MM.1S (cell line): ENCODE measurements around the gene KIF25.

ENCODE experiments used
- DNase-seq: peaks from one replicate; pipeline ENCODE4 v3.0.0-alpha.2; 2015
- H2AFZ ChIP-seq: fragments of 300-600 bp; sonication (generic); 2 replicates; pipeline ENCODE4 v1.6.0; 2016; ENCODE audit warnings: antibody characterized with exemption, low read length
- H3F3A ChIP-seq: fragments of 300-600 bp; sonication (generic); 2 replicates; pipeline ENCODE4 v1.6.1; 2016; ENCODE audit warnings: mild to moderate bottlenecking, antibody characterized with exemption, low read length, moderate library complexity, mixed read lengths; ENCODE audit not compliant: insufficient read depth
- H3K27ac ChIP-seq: fragments of 300-600 bp; sonication (generic); 2 replicates; pipeline ENCODE4 v1.5.1; 2016; ENCODE audit warnings: mild to moderate bottlenecking, low read length
- H3K27me3 ChIP-seq: fragments of 300-600 bp; sonication (generic); replicated peaks from 2 replicates; pipeline ENCODE4 v1.6.0; 2016; ENCODE audit warnings: low read length; ENCODE audit not compliant: insufficient read depth
- H3K36me3 ChIP-seq: fragments of 300-600 bp; sonication (generic); replicated peaks from 2 replicates; pipeline ENCODE4 v1.6.1; 2016; ENCODE audit warnings: mild to moderate bottlenecking, low read length, mixed read lengths; ENCODE audit not compliant: insufficient read depth
- H3K4me1 ChIP-seq: fragments of 300-600 bp; sonication (generic); 2 replicates; pipeline ENCODE4 v1.6.1; 2016; ENCODE audit warnings: low read length, mixed read lengths
- H3K4me2 ChIP-seq: fragments of 300-600 bp; sonication (generic); 2 replicates; pipeline ENCODE4 v1.6.0; 2016; ENCODE audit warnings: low read depth, low read length
- H3K4me3 ChIP-seq: fragments of 300-600 bp; sonication (generic); 2 replicates; pipeline ENCODE4 v1.5.1; 2016; ENCODE audit warnings: low read length, mixed read lengths
- H3K79me2 ChIP-seq: fragments of 300-600 bp; sonication (generic); 2 replicates; pipeline ENCODE4 v1.6.1; 2016; ENCODE audit warnings: mixed run types, low read length, mixed read lengths
- H3K9ac ChIP-seq: fragments of 300-600 bp; sonication (generic); 2 replicates; pipeline ENCODE4 v1.6.1; 2016; ENCODE audit warnings: low read length, mixed read lengths
- H3K9me2 ChIP-seq: fragments of 300-600 bp; sonication (generic); replicated peaks from 2 replicates; pipeline ENCODE4 v1.6.1; 2016; ENCODE audit warnings: mild to moderate bottlenecking, low read length, mixed read lengths; ENCODE audit not compliant: insufficient read depth
- H3K9me3 ChIP-seq: fragments of 300-600 bp; sonication (generic); replicated peaks from 2 replicates; pipeline ENCODE4 v1.6.1; 2016; ENCODE audit warnings: mild to moderate bottlenecking, low read length, mixed read lengths; ENCODE audit not compliant: insufficient read depth
- H4K20me1 ChIP-seq: fragments of 300-600 bp; sonication (generic); 2 replicates; pipeline ENCODE4 v1.6.1; 2016; ENCODE audit warnings: mild to moderate bottlenecking, low read length, moderate library complexity, mixed read lengths; ENCODE audit not compliant: insufficient read depth
- CTCF ChIP-seq: fragments of 300-600 bp; sonication (generic); IDR thresholded peaks from 2 replicates; pipeline ENCODE4 v1.5.1; 2016; ENCODE audit warnings: antibody characterized with exemption, low read length, mixed read lengths
- EZH2 ChIP-seq: fragments of 300-600 bp; sonication (generic); optimal IDR thresholded peaks from 2 replicates; pipeline ENCODE3; 2017; ENCODE audit warnings: low read depth, mild to moderate bottlenecking, antibody characterized with exemption, low read length, mixed read lengths
- EZH2phosphoT487 ChIP-seq: fragments of 300-600 bp; sonication (generic); IDR thresholded peaks from 2 replicates; pipeline ENCODE4 v1.6.1; 2018; ENCODE audit warnings: antibody characterized with exemption, low read length

KIF25 gene

GRCh38 chr6:167957626-167958025 is 39.8 kb upstream of the KIF25 start:
- Histone ChIP-seq H3F3A (no peaks in the 10 kb centered on the region), H3K36me3 (no peaks in the 10 kb centered on the region), H3K4me1 (no peaks in the 10 kb centered on the region), H3K9ac (no peak overlapping the region), H4K20me1 (no peaks in the 10 kb centered on the region), H3K79me2 (no peaks in the 10 kb centered on the region), H2AFZ (no peak overlapping the region), H3K4me3 (no peak overlapping the region), H3K27me3 (no peaks in the 10 kb centered on the region), H3K4me2 (no peak overlapping the region), H3K27ac (no peak overlapping the region), H3K9me3 (no peaks in the 10 kb centered on the region), H3K9me2 (no peaks in the 10 kb centered on the region)
- no peak for TF ChIP-seq EZH2
- TF ChIP-seq CTCF: no peak
- no peak for TF ChIP-seq EZH2phosphoT487
- no peak for DNase-seq

- no peaks in the 10 kb centered on the region for H4K20me1 ChIP-seq
- H3F3A ChIP-seq: no peaks in the 10 kb centered on the region
- no peaks in the 10 kb centered on the region for H3K9me2 ChIP-seq
- H3K4me2 ChIP-seq: no peak overlapping the region
- no peak overlapping the region for H2AFZ ChIP-seq
- no peak overlapping the region for H3K4me3 ChIP-seq
- H3K27me3 ChIP-seq: no peaks in the 10 kb centered on the region
- no peaks in the 10 kb centered on the region for H3K4me1 ChIP-seq
- H3K79me2 ChIP-seq: no peaks in the 10 kb centered on the region
- H3K9ac ChIP-seq: no peak overlapping the region
- no peak for DNase-seq
- no peaks in the 10 kb centered on the region for H3K9me3 ChIP-seq
- no peak for TF ChIP-seq EZH2phosphoT487
- TF ChIP-seq CTCF: no peak
- TF ChIP-seq EZH2: no peak
- no peaks in the 10 kb centered on the region for H3K36me3 ChIP-seq
- H3K27ac ChIP-seq: no peak overlapping the region
These were observed 36.9 kb upstream of the KIF25 start for GRCh38 chr6:167960579-167960978.

GRCh38 chr6:167962711-167963110 is 34.8 kb upstream of the KIF25 start:
- H3K4me2 ChIP-seq: no peak overlapping the region
- no peaks in the 10 kb centered on the region for H4K20me1 ChIP-seq
- no peak overlapping the region for H3K4me3 ChIP-seq
- H3K4me1 ChIP-seq: no peaks in the 10 kb centered on the region
- no peak overlapping the region for H3K9ac ChIP-seq
- DNase-seq: no peak
- H3K36me3 ChIP-seq: no peaks in the 10 kb centered on the region
- no peaks in the 10 kb centered on the region for H3K9me2 ChIP-seq
- H3K27me3 ChIP-seq: no peaks in the 10 kb centered on the region
- no peaks in the 10 kb centered on the region for H3F3A ChIP-seq
- no peaks in the 10 kb centered on the region for H3K9me3 ChIP-seq
- H3K27ac ChIP-seq: no peak overlapping the region
- TF ChIP-seq CTCF (no peak), EZH2phosphoT487 (no peak), EZH2 (no peak)
- no peak overlapping the region for H2AFZ ChIP-seq
- no peaks in the 10 kb centered on the region for H3K79me2 ChIP-seq

- no peak for TF ChIP-seq EZH2
- no peaks in the 10 kb centered on the region for H3K9me3 ChIP-seq
- H3K4me3 ChIP-seq: no peak overlapping the region
- no peaks in the 10 kb centered on the region for H3F3A ChIP-seq
- no peak overlapping the region for H3K27ac ChIP-seq
- no peaks in the 10 kb centered on the region for H3K79me2 ChIP-seq
- no peak for DNase-seq
- H3K27me3 ChIP-seq: no peaks in the 10 kb centered on the region
- no peaks in the 10 kb centered on the region for H3K4me1 ChIP-seq
- H4K20me1 ChIP-seq: no peaks in the 10 kb centered on the region
- no peak overlapping the region for H2AFZ ChIP-seq
- no peaks in the 10 kb centered on the region for H3K36me3 ChIP-seq
- no peak overlapping the region for H3K9ac ChIP-seq
- H3K4me2 ChIP-seq: no peak overlapping the region
- no peaks in the 10 kb centered on the region for H3K9me2 ChIP-seq
These were observed 33.8 kb upstream of the KIF25 start for GRCh38 chr6:167963589-167964057.
